ENCODE data around the gene BUB1B.

The BUB1B gene

GRCh38 chr15:40267670-40268069 is 106.8 kb downstream of the BUB1B start:
- no peak for DNase-seq (ENCODE audit: low spot score)
- Histone ChIP-seq H3K4me3 (no peak overlapping the region), H3K27ac (no peak overlapping the region)
- TF ChIP-seq CTCF (IDR thresholded peaks at IDR 0.05): no peak

GRCh38 chr15:40269604-40270003 is 108.7 kb downstream of the BUB1B start:
- TF ChIP-seq CTCF (IDR thresholded peaks at IDR 0.05): no peak
- no peak for DNase-seq (ENCODE audit: low spot score)
- Histone ChIP-seq H3K4me3 (no peak overlapping the region), H3K27ac (no peak overlapping the region)

- Histone ChIP-seq H3K27ac (no peak overlapping the region), H3K4me3 (no peak overlapping the region)
- TF ChIP-seq CTCF (IDR thresholded peaks at IDR 0.05): no peak
- no peak for DNase-seq (ENCODE audit: low spot score)
Observed at GRCh38 chr15:40270246-40270995, 109.6 kb downstream of the BUB1B start.
